PC-9 (cell line): ENCODE measurements around the gene ARHGAP11A. TPM values are rescaled to one million over a fixed set of nuclear protein-coding genes. Genes with fewer than 3 reads are reported as not detected.

Experiments
- BruUV-seq: library from RNA; stranded (reverse); fragments of 400-500 nt; replicated peaks from 2 replicates; lab custom pipeline; 2021; lab: Mats Ljungman, UMichigan
- CTCF ChIA-PET: fragments of 300-600 bp; sonication (Branson Sonifier 250); formaldehyde crosslinking; loops from one replicate; lab custom pipeline; 2022; ENCODE audit warnings: antibody characterized with exemption; lab: Charles Lee
- POLR2A ChIA-PET: fragments of 300-600 bp; sonication (Branson Sonifier 250); formaldehyde crosslinking; loops from one replicate; lab custom pipeline; 2022; ENCODE audit warnings: antibody characterized with exemption; ENCODE audit not compliant: unreplicated experiment; lab: Charles Lee
- DNase-seq, 2 experiments: peaks; one replicate each; pipeline versions ENCODE4 v3.0.0 to v3.0.0-alpha.2; 2015 to 2022; ENCODE audit warnings: mixed read lengths in 1 of 2
- H2AFZ ChIP-seq: fragments of 200-600 bp; sonication (generic); 2 replicates; pipeline ENCODE4 v1.8.1; 2017; ENCODE audit warnings: antibody characterized with exemption
- H3F3A ChIP-seq: fragments of 200-600 bp; sonication (generic); 2 replicates; pipeline ENCODE4 v1.8.1; 2017; ENCODE audit warnings: antibody characterized with exemption, mild to moderate bottlenecking, low read depth; ENCODE audit not compliant: insufficient read depth
- H3K27ac ChIP-seq: fragments of 200-600 bp; sonication (generic); 2 replicates; pipeline ENCODE4 v1.6.1; 2016; ENCODE audit warnings: mixed run types
- H3K27me3 ChIP-seq: fragments of 200-600 bp; sonication (generic); 2 replicates; pipeline ENCODE4 v1.6.1; 2016; ENCODE audit warnings: low read depth, mixed run types; ENCODE audit not compliant: insufficient read depth
- H3K36me3 ChIP-seq: fragments of 200-600 bp; sonication (generic); 2 replicates; pipeline ENCODE4 v1.6.1; 2016; ENCODE audit warnings: low read depth, mixed run types
- H3K4me1 ChIP-seq: fragments of 200-600 bp; sonication (generic); replicated peaks from 2 replicates; pipeline ENCODE4 v1.6.1; 2016; ENCODE audit warnings: mixed run types; ENCODE audit not compliant: insufficient read depth
- H3K4me2 ChIP-seq: fragments of 200-600 bp; sonication (generic); 2 replicates; pipeline ENCODE4 v1.6.1; 2017; ENCODE audit warnings: mixed run types
- H3K4me3 ChIP-seq: fragments of 200-600 bp; sonication (generic); 2 replicates; pipeline ENCODE4 v1.6.1; 2016; ENCODE audit warnings: mixed run types
- H3K79me2 ChIP-seq: fragments of 200-600 bp; sonication (generic); 2 replicates; pipeline ENCODE4 v1.6.1; 2017; ENCODE audit warnings: low read depth, mixed run types
- H3K9me2 ChIP-seq: fragments of 200-600 bp; sonication (generic); 2 replicates; pipeline ENCODE4 v1.8.1; 2017; ENCODE audit warnings: mild to moderate bottlenecking; ENCODE audit not compliant: insufficient read depth
- H3K9me3 ChIP-seq: fragments of 200-600 bp; sonication (generic); 2 replicates; pipeline ENCODE4 v1.8.1; 2016; ENCODE audit warnings: low read depth; ENCODE audit not compliant: insufficient read depth
- H4K20me1 ChIP-seq: fragments of 200-600 bp; sonication (generic); 2 replicates; pipeline ENCODE4 v1.8.1; 2017; ENCODE audit not compliant: insufficient read depth
- CTCF ChIP-seq: fragments of 200-600 bp; sonication (generic); conservative IDR thresholded peaks from 2 replicates; pipeline ENCODE4 v1.6.1; 2017; ENCODE audit warnings: mixed run types, antibody characterized with exemption, mild to moderate bottlenecking, moderate library complexity
- EZH2 ChIP-seq: fragments of 200-600 bp; sonication (generic); IDR thresholded peaks from 2 replicates; pipeline ENCODE4 v1.8.0; 2017; ENCODE audit warnings: antibody characterized with exemption, low read depth
- intact Hi-C: fragments of 100-400 bp; cut with micrococcal nuclease; formaldehyde crosslinking; loops from one replicate; pipeline ENCODE4 v1.10.0; 2022; ENCODE audit not compliant: unreplicated experiment
- total RNA-seq: library from RNA; stranded (reverse); gene quantifications from 2 replicates; pipeline ENCODE4 v1.2.3, GENCODE V29; 2021

The ARHGAP11A gene
- total RNA-seq, 1 experiment from 2014 or later: 91.6 TPM

GRCh38 chr15:32682977-32683630 lies 67.8 kb downstream of the ARHGAP11A start:
- no peaks in the 10 kb centered on the region for H3F3A ChIP-seq
- TF ChIP-seq CTCF (no peak), EZH2 (no peak)
- ChIA-PET CTCF (no interaction called here), POLR2A (interaction anchor here (0.6 kb wide), 2 partner anchors 142 to 297 kb away, joined by 4 to 52 read pairs; no protein-coding TSS in a partner anchor)
- H3K4me2 ChIP-seq: no peak overlapping the region
- H3K36me3 ChIP-seq: no peaks in the 10 kb centered on the region
- no peaks in the 10 kb centered on the region for H3K9me2 ChIP-seq
- no peak overlapping the region for H3K4me3 ChIP-seq
- BruUV-seq: no TSS peak
- peaks cover 9% of the 10 kb centered on the region; the same call in 1 of the 2 replicates for H3K4me1 ChIP-seq
- H3K79me2 ChIP-seq: no peaks in the 10 kb centered on the region
- H3K27me3 ChIP-seq: no peaks in the 10 kb centered on the region
- no peak overlapping the region for H3K27ac ChIP-seq
- no peak overlapping the region for H2AFZ ChIP-seq
- H3K9me3 ChIP-seq: no peaks in the 10 kb centered on the region
- H4K20me1 ChIP-seq: no peaks in the 10 kb centered on the region
- intact Hi-C loops: no loop called here
- no peak for DNase-seq

GRCh38 chr15:32683906-32684584 lies 68.7 kb downstream of the ARHGAP11A start:
- H2AFZ ChIP-seq: no peak overlapping the region
- no peak for DNase-seq
- H4K20me1 ChIP-seq: no peaks in the 10 kb centered on the region

GRCh38 chr15:32685576-32685975 lies 70.3 kb downstream of the ARHGAP11A start:
- intact Hi-C loops: no loop called here
- H3K27ac ChIP-seq: no peak overlapping the region
- H3K4me3 ChIP-seq: no peak overlapping the region
- CTCF ChIA-PET: no interaction called here
- TF ChIP-seq CTCF (no peak), EZH2 (no peak)
- no peaks in the 10 kb centered on the region for H3K36me3 ChIP-seq
- no peaks in the 10 kb centered on the region for H3K9me3 ChIP-seq
- no peaks in the 10 kb centered on the region for H4K20me1 ChIP-seq
- H3F3A ChIP-seq: no peaks in the 10 kb centered on the region
- no peaks in the 10 kb centered on the region for H3K9me2 ChIP-seq
- no peak overlapping the region for H3K4me2 ChIP-seq
- no peaks in the 10 kb centered on the region for H3K79me2 ChIP-seq
- BruUV-seq: no TSS peak
- no peak overlapping the region for H2AFZ ChIP-seq
- no peak for DNase-seq
- no peaks in the 10 kb centered on the region for H3K27me3 ChIP-seq
- POLR2A ChIA-PET: no interaction called here
- H3K4me1 ChIP-seq: peaks cover 9% of the 10 kb centered on the region; the same call in 1 of the 2 replicates

More at GRCh38 chr15:32683906-32684584, 68.7 kb downstream of the ARHGAP11A start:
- H3K9me3 ChIP-seq: no peaks in the 10 kb centered on the region
- H3F3A ChIP-seq: no peaks in the 10 kb centered on the region
- H3K4me3 ChIP-seq: no peak overlapping the region
- H3K27ac ChIP-seq: no peak overlapping the region
- no peak overlapping the region for H3K4me2 ChIP-seq
- H3K36me3 ChIP-seq: no peaks in the 10 kb centered on the region
- ChIA-PET CTCF (no interaction called here), POLR2A (no interaction called here)
- no peak for TF ChIP-seq EZH2
- no peak for TF ChIP-seq CTCF
- no peaks in the 10 kb centered on the region for H3K27me3 ChIP-seq
- H3K4me1 ChIP-seq: peaks cover 9% of the 10 kb centered on the region; the same call in 1 of the 2 replicates
- no peaks in the 10 kb centered on the region for H3K79me2 ChIP-seq
- no peaks in the 10 kb centered on the region for H3K9me2 ChIP-seq
- BruUV-seq: no TSS peak
- intact Hi-C loops: no loop called here
